HEK293 (cell line): Measurements from ENCODE around the gene BYSL.

Source experiments
- CTCF ChIA-PET: fragments of 350-600 bp; formaldehyde crosslinking; extraction: SDS; loops from one replicate; lab custom pipeline; 2021; ENCODE audit warnings: antibody characterized with exemption; lab: Yijun Ruan, JAX
- POLR2A ChIA-PET: fragments of 300-600 bp; formaldehyde crosslinking; extraction: SDS; loops from one replicate; lab custom pipeline; 2020; ENCODE audit warnings: antibody characterized with exemption, inconsistent platforms; lab: Yijun Ruan, JAX
- H3K27ac ChIP-seq: fragments of 200-500 bp; sonication (Bioruptor generic); 2 replicates; pipeline ENCODE4 v1.5.1; 2014; ENCODE audit warnings: low read depth, low read length, control low read depth, inconsistent platforms; ENCODE audit errors: extremely low read depth
- H3K36me3 ChIP-seq, 2 experiments: fragments of 200-500 bp in 1 of 2; sonication (Bioruptor generic) in 1 of 2; 1 replicate in 1 of 2; 2 replicates in 1 of 2; pipeline ENCODE4 v1.5.1; 2014 to 2017; ENCODE audit warnings: inconsistent platforms in 2 of 2, low read length in 2 of 2; ENCODE audit not compliant: control insufficient read depth in 2 of 2, insufficient read depth in 1 of 2
- H3K4me1 ChIP-seq: fragments of 200-500 bp; sonication (Bioruptor generic); 2 replicates; pipeline ENCODE4 v1.5.1; 2014; ENCODE audit warnings: mild to moderate bottlenecking, low read length, inconsistent platforms; ENCODE audit not compliant: control insufficient read depth, insufficient read depth
- H3K4me3 ChIP-seq: 2 replicates; pipeline ENCODE4 v1.5.1; 2011; ENCODE audit warnings: low read depth, mild to moderate bottlenecking, control low read depth, low read length, moderate library complexity
- H3K9me3 ChIP-seq: fragments of 200-500 bp; sonication (Bioruptor generic); 2 replicates; pipeline ENCODE4 v1.5.1; 2014; ENCODE audit warnings: low read depth, low read length, inconsistent platforms; ENCODE audit not compliant: control insufficient read depth, insufficient read depth
- GFI1B ChIP-seq: fragments of 450-650 bp; formaldehyde crosslinking; IDR thresholded peaks from 2 replicates; pipeline ENCODE4 v1.5.1; 2016; ENCODE audit warnings: missing biosample characterization, missing genetic modification characterization
- SCRT2 ChIP-seq: fragments of 450-650 bp; formaldehyde crosslinking; IDR thresholded peaks from 2 replicates; pipeline ENCODE4 v1.5.1; 2016; ENCODE audit warnings: missing biosample characterization, missing genetic modification characterization
- YY1 ChIP-seq: fragments of 450-650 bp; formaldehyde crosslinking; IDR thresholded peaks from 2 replicates; pipeline ENCODE4 v1.5.1; 2018; ENCODE audit warnings: missing biosample characterization, missing genetic modification characterization
- ZBTB21 ChIP-seq: fragments of 450-650 bp; formaldehyde crosslinking; IDR thresholded peaks from 2 replicates; pipeline ENCODE4 v1.5.1; 2017; ENCODE audit warnings: missing biosample characterization, missing genetic modification characterization
- ZFP37 ChIP-seq: fragments of 450-650 bp; formaldehyde crosslinking; IDR thresholded peaks from 2 replicates; pipeline ENCODE4 v1.5.1; 2016; ENCODE audit warnings: missing biosample characterization, missing genetic modification characterization
- ZNF155 ChIP-seq: fragments of 450-650 bp; formaldehyde crosslinking; IDR thresholded peaks from 2 replicates; pipeline ENCODE4 v1.5.1; 2016; ENCODE audit warnings: missing biosample characterization, missing genetic modification characterization
- ZNF16 ChIP-seq: fragments of 450-650 bp; formaldehyde crosslinking; IDR thresholded peaks from 2 replicates; pipeline ENCODE4 v1.5.1; 2016; ENCODE audit warnings: low read depth, missing biosample characterization, missing genetic modification characterization
- ZNF23 ChIP-seq: fragments of 450-650 bp; formaldehyde crosslinking; IDR thresholded peaks from 2 replicates; pipeline ENCODE4 v1.5.1; 2016; ENCODE audit warnings: missing biosample characterization, missing genetic modification characterization, borderline replicate concordance
- ZNF423 ChIP-seq: fragments of 450-650 bp; formaldehyde crosslinking; IDR thresholded peaks from 2 replicates; pipeline ENCODE4 v1.5.1; 2016; ENCODE audit warnings: missing biosample characterization, missing genetic modification characterization
- ZNF514 ChIP-seq: fragments of 450-650 bp; formaldehyde crosslinking; IDR thresholded peaks from 2 replicates; pipeline ENCODE4 v1.5.1; 2016; ENCODE audit warnings: missing biosample characterization, missing genetic modification characterization
- ZNF558 ChIP-seq: fragments of 450-650 bp; formaldehyde crosslinking; IDR thresholded peaks from 2 replicates; pipeline ENCODE4 v1.5.1; 2016; ENCODE audit warnings: missing biosample characterization, missing genetic modification characterization
- ZNF670 ChIP-seq: fragments of 450-650 bp; formaldehyde crosslinking; IDR thresholded peaks from 2 replicates; pipeline ENCODE4 v1.5.1; 2016; ENCODE audit warnings: missing biosample characterization, missing genetic modification characterization, low read depth
- ZNF776 ChIP-seq: fragments of 450-650 bp; formaldehyde crosslinking; IDR thresholded peaks from 2 replicates; pipeline ENCODE4 v1.5.0; 2017; ENCODE audit warnings: missing biosample characterization, missing genetic modification characterization, borderline replicate concordance
- ZNF777 ChIP-seq: fragments of 450-650 bp; formaldehyde crosslinking; IDR thresholded peaks from 2 replicates; pipeline ENCODE4 v1.5.1; 2017; ENCODE audit warnings: missing biosample characterization, missing genetic modification characterization, borderline replicate concordance
- ZNF843 ChIP-seq: fragments of 450-650 bp; formaldehyde crosslinking; IDR thresholded peaks from 2 replicates; pipeline ENCODE4 v1.5.1; 2016; ENCODE audit warnings: missing biosample characterization, missing genetic modification characterization
- ZSCAN16 ChIP-seq: fragments of 450-650 bp; formaldehyde crosslinking; IDR thresholded peaks from 2 replicates; pipeline ENCODE4 v1.5.1; 2016; ENCODE audit warnings: missing biosample characterization, missing genetic modification characterization
- TF ChIP-seq, protein P1 (sequence below): fragments of 450-650 bp; formaldehyde crosslinking; conservative IDR thresholded peaks from 2 replicates; pipeline ENCODE4 v1.5.1; 2016; ENCODE audit warnings: low read depth, missing biosample characterization, missing genetic modification characterization
- TF ChIP-seq, protein P2 (sequence below): fragments of 450-650 bp; formaldehyde crosslinking; IDR thresholded peaks from 2 replicates; pipeline ENCODE4 v1.5.1; 2016; ENCODE audit warnings: missing biosample characterization, missing genetic modification characterization
- TF ChIP-seq, protein P3 (sequence below): fragments of 450-650 bp; formaldehyde crosslinking; IDR thresholded peaks from 2 replicates; pipeline ENCODE4 v1.5.1; 2016; ENCODE audit warnings: missing biosample characterization, missing genetic modification characterization, borderline replicate concordance
- TF ChIP-seq, protein P4 (sequence below): fragments of 450-650 bp; formaldehyde crosslinking; IDR thresholded peaks from 2 replicates; pipeline ENCODE4 v1.5.1; 2016; ENCODE audit warnings: missing biosample characterization, missing genetic modification characterization

Gene BYSL

DNA sequence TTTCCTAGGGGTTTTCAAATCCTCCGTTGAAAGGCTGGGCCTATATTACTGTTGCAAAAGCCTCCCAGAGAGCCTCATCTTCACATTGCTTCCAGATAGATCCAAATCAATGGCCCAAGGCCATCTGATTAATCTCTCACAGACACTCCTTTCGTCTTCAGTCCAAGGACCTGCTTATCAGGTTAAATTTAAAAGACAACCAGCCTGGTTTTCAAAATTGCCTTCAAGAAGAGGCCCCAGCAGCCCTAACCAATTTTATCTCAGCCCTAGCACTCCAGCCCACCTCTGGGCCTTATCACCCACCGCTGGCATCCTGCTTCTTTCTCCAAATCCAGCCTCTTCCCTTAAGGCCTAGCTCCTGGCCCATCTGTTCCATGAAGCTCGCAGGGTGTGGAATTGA lies 35.8 kb downstream of the BYSL start (continued):
- TF ChIP-seq, protein P1, sequence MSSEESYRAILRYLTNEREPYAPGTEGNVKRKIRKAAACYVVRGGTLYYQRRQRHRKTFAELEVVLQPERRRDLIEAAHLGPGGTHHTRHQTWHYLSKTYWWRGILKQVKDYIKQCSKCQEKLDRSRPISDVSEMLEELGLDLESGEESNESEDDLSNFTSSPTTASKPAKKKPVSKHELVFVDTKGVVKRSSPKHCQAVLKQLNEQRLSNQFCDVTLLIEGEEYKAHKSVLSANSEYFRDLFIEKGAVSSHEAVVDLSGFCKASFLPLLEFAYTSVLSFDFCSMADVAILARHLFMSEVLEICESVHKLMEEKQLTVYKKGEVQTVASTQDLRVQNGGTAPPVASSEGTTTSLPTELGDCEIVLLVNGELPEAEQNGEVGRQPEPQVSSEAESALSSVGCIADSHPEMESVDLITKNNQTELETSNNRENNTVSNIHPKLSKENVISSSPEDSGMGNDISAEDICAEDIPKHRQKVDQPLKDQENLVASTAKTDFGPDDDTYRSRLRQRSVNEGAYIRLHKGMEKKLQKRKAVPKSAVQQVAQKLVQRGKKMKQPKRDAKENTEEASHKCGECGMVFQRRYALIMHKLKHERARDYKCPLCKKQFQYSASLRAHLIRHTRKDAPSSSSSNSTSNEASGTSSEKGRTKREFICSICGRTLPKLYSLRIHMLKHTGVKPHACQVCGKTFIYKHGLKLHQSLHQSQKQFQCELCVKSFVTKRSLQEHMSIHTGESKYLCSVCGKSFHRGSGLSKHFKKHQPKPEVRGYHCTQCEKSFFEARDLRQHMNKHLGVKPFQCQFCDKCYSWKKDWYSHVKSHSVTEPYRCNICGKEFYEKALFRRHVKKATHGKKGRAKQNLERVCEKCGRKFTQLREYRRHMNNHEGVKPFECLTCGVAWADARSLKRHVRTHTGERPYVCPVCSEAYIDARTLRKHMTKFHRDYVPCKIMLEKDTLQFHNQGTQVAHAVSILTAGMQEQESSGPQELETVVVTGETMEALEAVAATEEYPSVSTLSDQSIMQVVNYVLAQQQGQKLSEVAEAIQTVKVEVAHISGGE (tag by site-specific recombination): no peak
- TF ChIP-seq ZNF777 (tag by site-specific recombination): no peak
- TF ChIP-seq ZNF514 (tag by site-specific recombination): no peak
- no peak for TF ChIP-seq GFI1B (tag by site-specific recombination)
- TF ChIP-seq, protein P2, sequence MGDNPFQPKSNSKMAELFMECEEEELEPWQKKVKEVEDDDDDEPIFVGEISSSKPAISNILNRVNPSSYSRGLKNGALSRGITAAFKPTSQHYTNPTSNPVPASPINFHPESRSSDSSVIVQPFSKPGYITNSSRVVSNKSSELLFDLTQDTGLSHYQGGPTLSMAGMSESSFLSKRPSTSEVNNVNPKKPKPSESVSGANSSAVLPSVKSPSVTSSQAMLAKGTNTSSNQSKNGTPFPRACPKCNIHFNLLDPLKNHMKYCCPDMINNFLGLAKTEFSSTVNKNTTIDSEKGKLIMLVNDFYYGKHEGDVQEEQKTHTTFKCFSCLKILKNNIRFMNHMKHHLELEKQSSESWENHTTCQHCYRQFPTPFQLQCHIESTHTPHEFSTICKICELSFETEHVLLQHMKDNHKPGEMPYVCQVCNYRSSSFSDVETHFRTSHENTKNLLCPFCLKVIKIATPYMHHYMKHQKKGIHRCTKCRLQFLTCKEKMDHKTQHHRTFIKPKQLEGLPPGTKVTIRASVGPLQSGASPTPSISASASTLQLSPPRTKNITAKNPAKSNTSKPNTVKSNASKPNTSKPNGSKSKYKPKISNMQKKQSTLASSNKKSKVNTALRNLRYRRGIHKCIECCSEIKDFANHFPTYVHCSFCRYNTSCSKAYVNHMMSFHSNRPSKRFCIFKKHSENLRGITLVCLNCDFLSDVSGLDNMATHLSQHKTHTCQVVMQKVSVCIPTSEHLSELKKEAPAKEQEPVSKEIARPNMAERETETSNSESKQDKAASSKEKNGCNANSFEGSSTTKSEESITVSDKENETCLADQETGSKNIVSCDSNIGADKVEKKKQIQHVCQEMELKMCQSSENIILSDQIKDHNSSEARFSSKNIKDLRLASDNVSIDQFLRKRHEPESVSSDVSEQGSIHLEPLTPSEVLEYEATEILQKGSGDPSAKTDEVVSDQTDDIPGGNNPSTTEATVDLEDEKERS (tag by site-specific recombination): no peak

DNA sequence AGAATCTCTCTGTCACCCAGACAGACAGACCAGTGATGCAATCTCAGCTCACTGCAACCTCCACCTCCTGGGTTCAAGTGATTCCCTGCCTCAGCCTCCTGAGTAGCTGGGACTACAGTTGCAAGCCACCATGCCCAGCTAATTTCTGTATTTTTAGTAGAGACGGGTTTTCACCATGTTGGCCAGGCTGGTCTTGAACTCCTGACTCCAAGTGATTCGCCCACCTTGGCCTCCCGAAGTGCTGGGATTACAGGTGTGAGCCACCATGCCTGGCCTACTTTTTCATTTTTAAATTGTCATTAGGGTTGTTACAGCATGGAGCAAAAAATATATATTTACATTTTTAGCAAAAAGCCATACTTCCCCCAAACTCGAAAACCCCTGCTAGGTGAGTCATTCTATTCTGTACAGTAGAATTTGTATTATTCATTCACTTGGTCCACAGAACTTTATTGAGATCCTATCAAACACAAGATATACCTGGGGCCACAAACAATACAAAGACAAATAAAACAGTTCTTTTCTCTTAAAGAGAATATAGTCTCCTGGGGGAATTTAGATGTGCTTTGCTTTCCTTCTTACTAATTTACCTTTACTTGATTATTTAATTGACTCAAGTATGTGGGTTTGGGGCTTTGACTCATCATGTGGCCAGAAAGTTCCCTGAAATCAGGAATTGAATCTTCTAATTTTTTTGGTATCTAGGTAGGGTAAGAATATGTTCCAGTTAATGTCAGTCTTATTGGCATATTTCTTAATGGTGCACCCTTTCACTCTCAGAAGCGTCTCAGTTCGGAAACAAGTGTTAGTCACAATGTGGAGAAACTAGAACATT lies 36.9 kb downstream of the BYSL start:
- POLR2A ChIA-PET: no interaction called here
- CTCF ChIA-PET: interaction anchor here (0.6 kb wide), 1 partner anchor 126 kb away, joined by 3 read pairs; no protein-coding TSS in a partner anchor
- no peak overlapping the region for H3K27ac ChIP-seq
- no peak overlapping the region for H3K4me3 ChIP-seq
- no peak for TF ChIP-seq ZNF670 (tag by site-specific recombination)
- no peak for TF ChIP-seq ZFP37 (tag by site-specific recombination)
- no peak for TF ChIP-seq ZBTB21 (tag by site-specific recombination)
- TF ChIP-seq, protein P3, sequence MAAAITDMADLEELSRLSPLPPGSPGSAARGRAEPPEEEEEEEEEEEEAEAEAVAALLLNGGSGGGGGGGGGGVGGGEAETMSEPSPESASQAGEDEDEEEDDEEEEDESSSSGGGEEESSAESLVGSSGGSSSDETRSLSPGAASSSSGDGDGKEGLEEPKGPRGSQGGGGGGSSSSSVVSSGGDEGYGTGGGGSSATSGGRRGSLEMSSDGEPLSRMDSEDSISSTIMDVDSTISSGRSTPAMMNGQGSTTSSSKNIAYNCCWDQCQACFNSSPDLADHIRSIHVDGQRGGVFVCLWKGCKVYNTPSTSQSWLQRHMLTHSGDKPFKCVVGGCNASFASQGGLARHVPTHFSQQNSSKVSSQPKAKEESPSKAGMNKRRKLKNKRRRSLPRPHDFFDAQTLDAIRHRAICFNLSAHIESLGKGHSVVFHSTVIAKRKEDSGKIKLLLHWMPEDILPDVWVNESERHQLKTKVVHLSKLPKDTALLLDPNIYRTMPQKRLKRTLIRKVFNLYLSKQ: no peak
- TF ChIP-seq, protein P4, sequence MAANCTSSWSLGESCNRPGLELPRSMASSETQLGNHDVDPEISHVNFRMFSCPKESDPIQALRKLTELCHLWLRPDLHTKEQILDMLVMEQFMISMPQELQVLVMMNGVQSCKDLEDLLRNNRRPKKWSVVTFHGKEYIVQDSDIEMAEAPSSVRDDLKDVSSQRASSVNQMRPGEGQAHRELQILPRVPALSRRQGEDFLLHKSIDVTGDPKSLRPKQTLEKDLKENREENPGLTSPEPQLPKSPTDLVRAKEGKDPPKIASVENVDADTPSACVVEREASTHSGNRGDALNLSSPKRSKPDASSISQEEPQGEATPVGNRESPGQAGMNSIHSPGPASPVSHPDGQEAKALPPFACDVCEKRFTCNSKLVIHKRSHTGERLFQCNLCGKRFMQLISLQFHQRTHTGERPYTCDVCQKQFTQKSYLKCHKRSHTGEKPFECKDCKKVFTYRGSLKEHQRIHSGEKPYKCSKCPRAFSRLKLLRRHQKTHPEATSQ (tag by site-specific recombination): no peak
- TF ChIP-seq ZNF423 (tag by site-specific recombination): no peak
- TF ChIP-seq ZNF23: no peak
- no peak for TF ChIP-seq ZSCAN16 (tag by site-specific recombination)
- no peak for TF ChIP-seq ZNF558 (tag by site-specific recombination)
- no peak for TF ChIP-seq ZNF155 (tag by site-specific recombination)
- TF ChIP-seq ZNF776 (tag by site-specific recombination): no peak
- no peak for TF ChIP-seq SCRT2 (tag by site-specific recombination)
- TF ChIP-seq YY1 (tag by site-specific recombination): no peak
- TF ChIP-seq ZNF16 (tag by site-specific recombination): no peak
- no peak for TF ChIP-seq ZNF843
- H3K9me3 ChIP-seq: no peaks in the 10 kb centered on the region
- no peaks in the 10 kb centered on the region for H3K4me1 ChIP-seq
- H3K36me3 ChIP-seq: no peaks in the 10 kb centered on the region
